Measurements from ENCODE around the gene PROCA1.

The PROCA1 gene, protein sequence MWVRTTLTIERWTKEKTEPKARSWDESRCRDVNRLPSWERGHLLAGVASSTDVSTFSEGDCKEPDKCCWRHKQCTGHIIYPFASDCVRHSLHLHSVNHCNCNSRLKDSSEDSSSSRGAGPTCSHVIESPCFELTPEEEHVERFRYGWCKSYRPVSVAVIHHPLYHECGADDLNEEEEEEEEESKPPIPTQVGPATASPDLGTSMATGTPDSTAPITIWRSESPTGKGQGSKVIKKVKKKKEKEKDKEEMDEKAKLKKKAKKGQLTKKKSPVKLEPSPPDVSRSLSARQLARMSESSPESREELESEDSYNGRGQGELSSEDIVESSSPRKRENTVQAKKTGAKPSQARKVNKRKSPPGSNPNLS

DNA sequence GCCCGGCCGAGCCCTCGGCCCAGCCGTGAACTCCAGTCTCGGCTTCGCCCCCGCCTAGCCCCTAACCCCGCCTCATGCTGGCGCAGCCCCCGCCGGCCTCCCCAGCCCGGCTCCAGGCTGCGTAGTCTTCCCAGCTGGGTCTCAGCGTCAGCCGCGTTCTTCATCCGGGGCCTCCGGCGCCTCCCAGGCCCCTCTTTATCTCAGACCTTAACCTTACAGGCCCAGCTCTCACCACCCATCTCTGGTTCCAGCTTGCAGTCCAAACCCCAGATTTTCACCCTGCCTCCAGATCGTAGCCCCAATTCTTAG, at the start of gene PROCA1:
PROCA1 (minus strand) TSS at position 166 of the 309 bp plus-strand sequence. CDS start 228 bp downstream, outside the sequence.
- in situ Hi-C loops (cut with MboI; ENCODE audit: low pct_unique_long_range_greater_than_20kb, low sequenced_read_pairs): no loop called here
- no peak for DNase-seq

DNA sequence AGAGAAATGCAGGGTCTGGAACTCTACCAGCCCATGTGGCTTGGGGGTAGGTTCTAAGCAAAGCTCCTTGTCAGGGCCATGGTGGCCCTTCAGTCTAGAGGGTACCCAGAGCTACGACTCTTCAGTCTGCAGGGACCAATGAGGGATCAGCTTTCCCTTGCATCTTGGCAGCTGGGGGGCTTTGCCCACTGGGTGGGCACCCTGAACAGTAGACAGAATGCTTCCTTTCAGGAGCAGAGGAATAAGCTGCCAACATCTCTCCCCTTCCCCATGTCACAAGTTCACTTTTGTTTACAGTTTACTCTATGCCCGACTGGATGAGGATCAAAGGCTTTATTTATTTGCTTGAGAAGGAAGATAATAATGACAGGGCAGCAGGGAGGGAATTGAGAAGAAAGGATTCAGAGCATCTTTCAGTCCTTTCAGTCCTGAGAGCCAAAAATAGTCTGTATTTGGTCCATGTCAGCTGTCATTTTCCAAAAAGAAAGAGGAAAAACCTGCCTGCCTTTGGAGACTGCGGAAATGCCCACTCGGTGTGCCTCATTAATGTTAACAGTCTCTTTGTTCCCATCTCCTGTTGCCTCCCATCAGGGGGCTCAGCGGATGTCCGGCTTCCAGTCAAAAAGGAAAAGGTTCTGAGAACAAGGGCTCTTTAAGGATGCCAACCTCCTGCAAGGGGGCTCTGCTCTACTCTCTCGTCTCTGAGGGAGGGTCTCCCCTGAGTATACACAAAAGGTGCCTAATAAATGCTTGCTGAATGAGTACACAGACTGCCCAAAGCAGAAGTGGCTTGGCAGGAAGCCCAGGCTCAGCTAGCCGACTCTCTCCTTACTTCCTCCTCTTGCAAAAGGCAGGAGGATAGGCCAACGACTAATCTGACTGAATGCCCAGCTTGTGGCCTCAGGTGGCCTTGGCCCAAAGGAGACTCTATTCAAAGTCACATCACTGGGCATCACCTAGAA, 49.2 kb upstream of the PROCA1 start:
- peak; percentile 81 for DNase-seq
- in situ Hi-C loops (cut with MboI; ENCODE audit: low pct_unique_long_range_greater_than_20kb, low sequenced_read_pairs): no loop called here

DNA sequence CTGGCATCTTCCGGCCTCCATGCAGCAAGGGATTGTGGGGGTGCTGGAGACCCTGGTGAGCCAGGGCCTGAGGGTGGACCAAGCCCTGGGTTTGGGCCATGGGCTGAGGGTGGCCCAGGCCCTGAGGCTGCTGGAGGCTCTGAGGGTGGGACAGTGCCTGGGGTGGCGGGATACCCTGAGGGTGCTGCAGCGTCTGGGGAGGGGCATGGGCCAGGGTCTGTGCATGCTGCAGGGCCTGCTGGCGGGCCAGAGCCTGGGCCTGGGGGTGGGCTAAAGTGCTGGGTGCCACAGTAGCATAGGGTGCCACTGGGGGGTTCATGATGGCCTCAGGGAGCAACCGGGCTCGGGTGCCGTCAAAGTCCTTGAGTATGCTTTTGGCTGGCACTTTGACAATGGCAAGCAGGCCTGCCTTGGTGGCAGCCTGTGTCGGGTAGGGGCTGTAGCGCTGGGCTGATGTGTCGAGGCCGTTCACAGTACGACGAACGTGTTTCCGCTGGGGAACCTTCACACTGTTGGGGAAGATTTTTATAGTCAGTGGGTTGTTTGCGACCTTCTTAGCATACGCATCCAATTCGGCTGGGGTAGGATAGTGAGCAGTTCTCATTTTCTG, 47.7 kb upstream of the PROCA1 start:
- no peak for DNase-seq
- in situ Hi-C loops (cut with MboI; ENCODE audit: low pct_unique_long_range_greater_than_20kb, low sequenced_read_pairs): no loop called here

DNA sequence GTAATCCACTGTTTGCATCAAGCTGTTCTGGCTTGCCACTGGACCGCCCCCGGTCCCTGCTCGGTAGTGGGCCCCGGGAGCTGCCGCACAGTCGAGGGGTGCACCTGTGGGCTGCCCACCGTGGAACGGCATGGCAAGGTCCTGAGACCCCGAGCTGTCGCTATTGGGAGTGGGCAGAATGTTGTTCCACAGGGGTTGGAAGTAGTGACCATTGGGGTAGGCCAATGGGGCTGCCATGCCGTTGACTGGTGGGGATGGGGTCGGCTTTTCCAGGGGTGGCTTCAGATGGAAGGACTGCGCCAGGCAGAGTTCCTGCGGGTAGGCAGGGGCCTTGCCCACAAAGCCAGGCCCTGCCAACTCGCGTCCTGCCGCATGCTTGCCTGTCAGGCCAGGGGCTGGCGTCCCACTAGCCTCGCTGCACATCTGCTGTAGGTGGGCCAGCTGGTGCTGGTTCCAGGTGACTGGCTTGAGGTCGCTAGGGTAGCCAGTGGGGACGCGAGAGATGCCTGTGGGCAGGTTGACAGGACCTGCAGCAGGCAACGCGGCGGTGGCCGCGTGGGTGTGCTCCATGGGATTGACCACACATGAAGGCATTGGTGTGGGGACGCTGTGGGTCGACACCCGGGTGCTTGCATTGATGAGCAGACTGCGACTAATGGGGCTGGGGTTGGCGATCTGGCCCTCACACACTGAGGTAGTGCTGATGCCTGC, 46.9 kb upstream of the PROCA1 start:
- in situ Hi-C loops (cut with MboI; ENCODE audit: low pct_unique_long_range_greater_than_20kb, low sequenced_read_pairs): no loop called here
- no peak for DNase-seq

DNA sequence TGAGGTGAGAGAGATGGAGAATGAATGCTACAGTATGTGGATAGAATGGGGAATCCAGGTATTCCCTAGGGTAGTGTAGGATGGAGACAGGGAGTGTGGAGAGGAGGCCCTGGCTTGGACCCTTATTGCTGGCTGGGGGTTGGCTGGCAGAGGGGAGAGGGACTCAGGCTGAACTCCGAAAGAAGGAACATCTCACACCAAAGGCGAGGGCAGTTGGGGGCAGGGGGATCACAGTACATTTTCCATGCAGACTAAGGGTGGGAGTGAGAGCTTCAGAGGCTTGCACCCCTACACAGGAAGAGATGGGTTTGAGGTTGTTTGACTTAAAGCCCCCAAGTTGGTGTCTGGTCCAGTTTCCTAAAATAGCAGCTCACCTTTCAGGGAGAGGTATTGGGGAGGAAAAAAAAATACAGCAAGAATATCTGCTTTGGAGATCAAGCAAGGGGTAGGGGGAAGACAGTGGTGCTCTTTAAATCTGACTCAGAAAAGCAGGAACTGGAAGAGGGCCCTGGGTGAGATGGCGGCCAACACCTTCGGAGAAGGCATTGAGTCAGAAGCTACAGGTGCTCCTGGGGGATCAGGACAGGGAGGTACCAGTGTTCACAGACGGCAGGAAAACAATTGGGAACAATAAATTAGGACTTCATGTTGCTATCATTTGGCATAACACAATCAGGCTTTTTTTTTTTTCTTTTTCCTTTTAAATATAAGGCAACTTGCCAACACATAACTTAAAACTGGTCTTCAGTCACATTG, 44.5 kb upstream of the PROCA1 start:
- no peak for DNase-seq
- in situ Hi-C loops (cut with MboI; ENCODE audit: low pct_unique_long_range_greater_than_20kb, low sequenced_read_pairs): no loop called here

DNA sequence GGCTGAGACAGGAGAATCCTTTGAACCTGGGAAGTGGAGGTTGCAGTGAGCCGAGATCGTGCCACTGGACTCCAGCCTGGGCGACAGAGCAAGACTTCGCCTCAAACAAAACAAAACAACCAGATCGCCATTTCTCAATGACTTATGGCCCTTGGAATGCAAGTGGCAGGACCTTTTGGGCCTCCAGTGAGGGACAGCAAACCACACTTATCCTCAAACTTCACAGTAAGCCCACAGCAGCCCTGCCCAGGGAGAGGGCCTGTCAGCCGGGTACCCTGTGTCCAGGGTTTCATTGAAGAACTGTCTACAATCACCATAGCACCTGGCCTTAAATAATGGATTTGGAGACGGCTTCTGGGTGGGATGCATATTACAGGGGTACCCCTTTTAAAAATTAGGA, 43.8 kb upstream of the PROCA1 start:
- no peak for DNase-seq
- in situ Hi-C loops (cut with MboI; ENCODE audit: low pct_unique_long_range_greater_than_20kb, low sequenced_read_pairs): no loop called here

DNA sequence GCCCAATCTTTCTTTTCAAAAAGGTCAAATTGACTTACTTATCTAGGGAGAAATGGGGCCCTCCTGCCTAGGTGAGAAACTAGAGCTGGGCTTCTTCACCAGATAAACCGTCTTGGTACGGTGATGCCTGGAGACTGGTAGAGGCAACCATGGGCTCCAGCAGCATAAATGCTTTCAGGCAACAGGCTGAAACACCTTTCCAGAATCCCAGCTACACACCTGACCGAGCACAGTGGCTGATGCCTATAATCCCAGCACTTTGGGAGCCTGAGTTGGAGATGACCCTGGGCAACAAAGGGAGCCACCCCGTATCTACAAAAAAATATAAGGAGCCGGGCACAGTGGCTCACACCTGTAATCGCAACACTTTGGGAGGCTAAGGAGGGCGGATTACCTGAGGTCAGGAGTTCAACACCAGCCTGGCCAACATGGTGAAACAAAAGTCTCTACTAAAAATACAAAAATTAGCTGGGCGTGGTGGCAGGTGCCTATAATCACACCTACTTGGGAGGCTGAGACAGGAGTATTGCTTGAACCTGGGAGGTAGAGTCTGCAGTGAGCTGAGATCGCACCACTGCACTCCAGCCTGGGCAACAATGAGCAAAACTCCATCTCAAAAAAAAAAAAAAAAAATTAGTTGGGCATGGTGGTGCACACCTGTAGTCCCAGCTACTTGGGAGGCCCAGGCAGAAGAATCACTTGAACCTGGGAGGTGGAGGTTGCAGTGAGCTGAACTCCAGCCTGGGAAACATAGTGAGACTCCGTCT, 40.1 kb upstream of the PROCA1 start:
- no peak for DNase-seq
- in situ Hi-C loops (cut with MboI; ENCODE audit: low pct_unique_long_range_greater_than_20kb, low sequenced_read_pairs): no loop called here

DNA sequence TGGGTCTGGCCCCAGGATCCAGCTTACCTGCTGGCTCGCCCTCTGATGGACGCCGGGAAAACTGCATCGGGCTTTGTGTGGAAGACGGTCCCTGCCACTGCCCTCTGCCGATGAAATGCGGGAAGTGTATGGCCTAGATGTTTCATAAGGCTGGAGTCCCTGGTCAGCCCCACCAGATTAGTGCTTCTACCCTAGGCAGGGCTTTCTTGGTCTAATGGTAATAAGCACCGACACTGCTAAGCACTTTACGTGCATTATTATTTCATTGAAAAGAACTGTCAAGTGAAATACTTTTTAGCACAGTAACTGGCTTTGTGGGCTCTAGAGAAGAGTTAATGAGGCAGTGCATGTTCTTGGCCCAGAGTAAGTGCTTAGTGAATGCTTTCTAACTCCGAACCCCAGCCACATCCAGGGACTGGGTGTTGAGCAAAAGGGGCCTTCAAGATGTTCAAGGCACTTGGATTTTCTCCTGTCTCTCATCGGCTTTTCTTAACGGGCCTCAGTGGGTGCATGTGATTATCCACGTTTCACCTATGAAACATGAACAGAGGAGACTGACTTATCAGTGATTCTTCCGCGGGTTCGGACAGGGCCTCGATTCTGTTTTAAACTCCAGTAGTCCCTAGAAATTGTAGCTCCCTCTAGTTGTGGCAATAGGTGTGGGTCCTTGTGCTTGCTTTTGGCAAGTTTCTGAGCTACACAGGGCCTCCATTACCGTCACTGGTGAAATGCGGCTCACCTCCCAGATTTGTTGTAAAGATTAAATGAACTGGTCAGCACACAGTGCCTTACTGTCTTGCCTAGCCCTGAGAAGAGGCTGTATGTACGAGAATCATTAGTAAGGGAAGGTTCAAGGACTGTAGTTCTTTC, 38.7 kb upstream of the PROCA1 start:
- in situ Hi-C loops (cut with MboI; ENCODE audit: low pct_unique_long_range_greater_than_20kb, low sequenced_read_pairs): no loop called here
- peak; percentile 94 for DNase-seq

DNA sequence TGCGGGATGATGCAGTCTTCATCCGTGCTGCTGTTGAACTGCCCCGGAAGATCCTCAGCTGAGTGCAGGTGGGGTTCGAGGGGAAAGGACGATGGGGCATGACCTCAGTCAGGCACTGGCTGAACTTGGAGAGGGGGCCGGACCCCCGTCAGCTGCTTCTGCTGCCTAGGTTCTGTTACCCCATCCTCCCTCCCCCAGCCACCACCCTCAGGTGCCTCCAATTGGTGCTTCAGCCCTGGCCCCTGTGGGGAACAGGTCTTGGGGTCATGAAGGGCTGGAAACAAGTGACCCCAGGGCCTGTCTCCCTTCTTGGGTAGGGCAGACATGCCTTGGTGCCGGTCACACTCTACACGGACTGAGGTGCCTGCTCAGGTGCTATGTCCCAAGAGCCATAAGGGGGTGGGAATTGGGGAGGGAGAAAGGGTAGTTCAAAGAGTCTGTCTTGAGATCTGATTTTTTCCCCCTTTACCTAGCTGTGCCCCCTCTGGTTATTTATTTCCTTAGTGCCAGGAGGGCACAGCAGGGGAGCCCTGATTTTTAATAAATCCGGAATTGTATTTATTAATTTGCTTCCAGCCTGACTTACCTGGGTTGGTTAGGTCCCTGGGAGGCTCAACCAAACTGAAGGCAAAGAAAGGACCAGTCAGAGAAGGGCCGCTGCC, 38.0 kb upstream of the PROCA1 start:
- in situ Hi-C loops (cut with MboI; ENCODE audit: low pct_unique_long_range_greater_than_20kb, low sequenced_read_pairs): loop anchor here (25.0 kb wide), 1 partner anchor 363 kb away; no protein-coding TSS in a partner anchor
- no peak for DNase-seq

DNA sequence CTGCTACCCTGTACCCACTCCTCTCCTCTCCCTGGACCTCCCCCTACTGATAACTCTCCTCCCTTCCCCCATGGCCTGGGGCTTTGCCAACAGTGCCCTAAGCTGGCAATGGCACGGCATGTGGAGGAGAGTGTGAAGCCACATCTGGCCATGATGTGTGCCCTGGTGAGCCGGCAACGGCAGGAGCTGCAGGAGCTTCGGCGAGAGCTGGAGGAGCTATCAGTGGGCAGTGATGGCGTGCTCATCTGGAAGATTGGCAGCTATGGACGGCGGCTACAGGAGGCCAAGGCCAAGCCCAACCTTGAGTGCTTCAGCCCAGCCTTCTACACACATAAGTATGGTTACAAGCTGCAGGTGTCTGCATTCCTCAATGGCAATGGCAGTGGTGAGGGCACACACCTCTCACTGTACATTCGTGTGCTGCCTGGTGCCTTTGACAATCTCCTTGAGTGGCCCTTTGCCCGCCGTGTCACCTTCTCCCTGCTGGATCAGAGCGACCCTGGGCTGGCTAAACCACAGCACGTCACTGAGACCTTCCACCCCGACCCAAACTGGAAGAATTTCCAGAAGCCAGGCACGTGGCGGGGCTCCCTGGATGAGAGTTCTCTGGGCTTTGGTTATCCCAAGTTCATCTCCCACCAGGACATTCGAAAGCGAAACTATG, 37.3 kb upstream of the PROCA1 start:
- DNase-seq: no peak
- in situ Hi-C loops (cut with MboI; ENCODE audit: low pct_unique_long_range_greater_than_20kb, low sequenced_read_pairs): loop anchor here (25.0 kb wide), 1 partner anchor 363 kb away; no protein-coding TSS in a partner anchor

DNA sequence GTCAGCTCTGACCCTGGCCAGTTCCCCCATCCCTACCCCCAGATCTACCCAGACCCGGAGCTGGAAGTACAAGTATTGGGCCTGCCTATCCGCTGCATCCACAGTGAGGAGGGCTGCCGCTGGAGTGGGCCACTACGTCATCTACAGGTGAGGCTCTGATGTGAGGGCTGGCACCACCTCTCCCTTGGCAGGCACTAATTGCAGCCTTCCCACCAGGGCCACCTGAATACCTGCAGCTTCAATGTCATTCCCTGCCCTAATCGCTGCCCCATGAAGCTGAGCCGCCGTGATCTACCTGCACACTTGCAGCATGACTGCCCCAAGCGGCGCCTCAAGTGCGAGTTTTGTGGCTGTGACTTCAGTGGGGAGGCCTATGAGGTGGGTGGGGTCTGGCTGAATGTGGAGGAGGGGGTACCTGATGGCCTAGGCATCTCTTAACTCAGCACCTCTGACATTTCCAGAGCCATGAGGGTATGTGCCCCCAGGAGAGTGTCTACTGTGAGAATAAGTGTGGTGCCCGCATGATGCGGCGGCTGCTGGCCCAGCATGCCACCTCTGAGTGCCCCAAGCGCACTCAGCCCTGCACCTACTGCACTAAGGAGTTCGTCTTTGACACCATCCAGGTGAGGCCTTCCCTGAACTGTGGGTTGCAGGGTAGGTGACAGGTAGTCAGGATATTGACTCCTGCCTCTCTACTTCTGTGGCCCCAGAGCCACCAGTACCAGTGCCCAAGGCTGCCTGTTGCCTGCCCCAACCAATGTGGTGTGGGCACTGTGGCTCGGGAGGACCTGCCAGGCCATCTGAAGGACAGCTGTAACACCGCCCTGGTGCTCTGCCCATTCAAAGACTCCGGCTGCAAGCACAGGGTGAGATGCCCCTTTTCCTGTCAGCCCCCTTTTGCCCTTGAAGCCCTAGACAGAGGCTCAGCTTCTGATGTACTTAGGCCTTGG, 36.4 kb upstream of the PROCA1 start:
- no peak for DNase-seq
- in situ Hi-C loops (cut with MboI; ENCODE audit: low pct_unique_long_range_greater_than_20kb, low sequenced_read_pairs): loop anchor here (25.0 kb wide), 1 partner anchor 364 kb away; no protein-coding TSS in a partner anchor

DNA sequence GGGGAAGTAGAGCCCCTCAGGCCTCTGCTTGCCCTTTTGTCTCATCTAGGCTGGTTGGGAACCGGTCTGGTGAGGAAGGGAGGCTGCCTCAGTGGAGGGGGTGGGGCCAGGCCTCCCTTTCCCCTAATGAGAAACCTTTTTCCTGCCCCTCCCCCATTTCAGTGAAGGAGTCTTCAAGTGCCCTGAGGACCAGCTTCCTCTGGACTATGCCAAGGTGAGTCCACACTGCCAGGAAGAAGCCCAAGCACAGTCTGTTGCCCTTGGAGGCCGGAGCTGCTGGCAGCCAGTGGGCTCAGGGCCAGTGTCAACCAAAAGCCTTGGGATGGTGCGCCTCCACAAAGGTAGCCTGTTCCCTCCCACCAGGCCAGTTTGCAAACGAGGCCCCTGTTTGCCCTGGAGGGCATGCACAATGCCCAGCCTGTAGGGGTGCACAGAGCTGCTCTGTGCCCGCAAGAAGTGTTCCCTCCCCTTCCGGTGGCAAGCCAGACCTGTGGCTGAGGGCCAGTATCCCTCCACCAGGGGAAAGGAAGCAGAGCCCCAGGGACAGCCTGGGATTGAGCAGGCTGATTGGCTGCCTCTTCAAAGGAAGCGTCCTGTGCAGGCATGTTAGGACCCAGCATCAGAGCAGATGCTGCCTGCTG, 35.5 kb upstream of the PROCA1 start:
- no peak for DNase-seq
- in situ Hi-C loops (cut with MboI; ENCODE audit: low pct_unique_long_range_greater_than_20kb, low sequenced_read_pairs): loop anchor here (25.0 kb wide), 1 partner anchor 365 kb away; no protein-coding TSS in a partner anchor

DNA sequence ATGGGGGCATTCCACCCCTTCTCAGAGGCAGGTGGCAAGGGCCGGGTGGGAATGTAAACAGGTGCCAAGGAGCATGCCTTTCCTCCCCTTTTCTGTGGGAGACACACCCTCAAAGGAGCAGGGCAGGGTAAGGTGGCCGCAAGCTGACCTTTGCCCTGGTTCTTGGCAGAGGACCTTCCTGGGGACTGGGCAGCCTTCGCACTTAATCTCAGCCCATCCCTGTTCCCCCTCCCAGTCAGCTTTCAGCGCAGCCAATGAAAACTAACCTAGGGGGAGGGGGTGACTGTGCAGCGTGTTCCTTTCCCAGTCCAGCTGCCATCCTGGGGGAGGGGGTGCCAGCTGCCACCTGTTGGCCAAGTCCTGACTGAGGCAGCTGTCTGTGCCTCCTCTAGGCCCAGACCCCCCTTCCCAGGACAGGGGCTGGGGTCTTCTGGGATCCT, 34.9 kb upstream of the PROCA1 start:
- no peak for DNase-seq
- in situ Hi-C loops (cut with MboI; ENCODE audit: low pct_unique_long_range_greater_than_20kb, low sequenced_read_pairs): loop anchor here (25.0 kb wide), 1 partner anchor 366 kb away; no protein-coding TSS in a partner anchor

DNA sequence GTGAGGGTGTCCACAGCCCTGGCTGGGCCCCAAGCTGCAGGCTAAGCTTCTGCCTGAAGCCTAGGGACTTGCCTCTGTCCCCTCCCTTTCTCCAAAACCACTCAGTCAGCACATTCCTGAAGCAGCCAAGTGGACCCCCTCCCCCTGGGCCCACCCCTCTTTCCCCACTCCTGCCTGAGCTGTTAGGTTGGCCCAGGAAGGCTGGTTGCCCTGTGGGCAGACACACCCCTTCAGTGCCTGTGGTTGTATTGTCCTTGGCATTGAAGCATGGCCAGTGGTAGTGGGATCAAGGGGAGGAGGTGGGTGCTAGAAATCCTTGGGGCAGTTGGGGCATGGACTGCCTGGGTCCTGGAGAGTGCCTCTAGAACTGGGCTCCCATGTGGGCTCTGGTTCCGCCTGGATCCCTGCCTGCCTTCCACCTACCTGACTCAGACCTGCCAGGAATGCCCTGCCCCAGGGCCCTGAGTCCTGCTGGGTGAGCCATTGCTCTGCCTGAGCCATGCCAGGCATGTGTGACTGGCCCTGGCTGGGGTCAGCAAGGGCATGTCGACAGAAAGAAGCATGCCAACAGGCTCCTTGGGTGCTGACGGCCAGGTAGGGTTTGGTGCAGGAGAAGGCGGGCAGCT, 34.2 kb upstream of the PROCA1 start:
- DNase-seq: no peak
- in situ Hi-C loops (cut with MboI; ENCODE audit: low pct_unique_long_range_greater_than_20kb, low sequenced_read_pairs): loop anchor here (25.0 kb wide), 1 partner anchor 366 kb away; no protein-coding TSS in a partner anchor

Data from KBM-7 (cell line).